GM23338 (cell line): ENCODE measurements around the gene CCDC9B. TPM values are rescaled to one million over a fixed set of nuclear protein-coding genes. Genes with fewer than 3 reads are reported as not detected.

Source experiments
- ATAC-seq: fragments of 200-7000 bp; cut with Tn5 transposase; 3 replicates; pipeline ENCODE4 v1.9.1; 2020
- DNase-seq: peaks from one replicate; pipeline ENCODE4 v3.0.0-alpha.2; 2015; ENCODE audit warnings: low spot score
- H2AFZ ChIP-seq: fragments of 200-600 bp; sonication (generic); 2 replicates; pipeline ENCODE4 v1.8.0; 2016; ENCODE audit warnings: antibody characterized with exemption, mild to moderate bottlenecking, moderate library complexity
- H3F3A ChIP-seq: fragments of 200-600 bp; sonication (generic); replicated peaks from 2 replicates; pipeline ENCODE4 v1.8.0; 2017; ENCODE audit warnings: antibody characterized with exemption, mixed run types, low read depth
- H3K27ac ChIP-seq: fragments of 200-600 bp; sonication (generic); 2 replicates; pipeline ENCODE4 v1.6.1; 2016; ENCODE audit warnings: low read depth
- H3K27me3 ChIP-seq: fragments of 200-600 bp; sonication (generic); 2 replicates; pipeline ENCODE4 v1.8.0; 2016; ENCODE audit warnings: mild to moderate bottlenecking, mixed run types, moderate library complexity; ENCODE audit not compliant: insufficient read depth
- H3K36me3 ChIP-seq: fragments of 200-600 bp; sonication (generic); 2 replicates; pipeline ENCODE4 v1.8.0; 2016; ENCODE audit warnings: mild to moderate bottlenecking; ENCODE audit not compliant: insufficient read depth
- H3K4me1 ChIP-seq: fragments of 200-600 bp; sonication (generic); 2 replicates; pipeline ENCODE4 v1.8.0; 2016; ENCODE audit warnings: mild to moderate bottlenecking, moderate library complexity; ENCODE audit not compliant: insufficient read depth
- H3K4me2 ChIP-seq: fragments of 200-600 bp; sonication (generic); 2 replicates; pipeline ENCODE4 v1.7.1; 2017; ENCODE audit warnings: mixed run types
- H3K4me3 ChIP-seq: fragments of 200-600 bp; sonication (generic); 2 replicates; pipeline ENCODE4 v1.6.1; 2016; ENCODE audit warnings: mixed run types
- H3K79me2 ChIP-seq: fragments of 200-600 bp; sonication (generic); replicated peaks from 2 replicates; pipeline ENCODE4 v1.8.0; 2017; ENCODE audit warnings: mild to moderate bottlenecking; ENCODE audit not compliant: insufficient read depth
- H3K9me2 ChIP-seq: fragments of 200-600 bp; sonication (generic); 2 replicates; pipeline ENCODE4 v1.8.0; 2017; ENCODE audit not compliant: insufficient read depth
- H4K20me1 ChIP-seq: fragments of 200-600 bp; sonication (generic); replicated peaks from 2 replicates; pipeline ENCODE4 v1.8.0; 2017; ENCODE audit warnings: mild to moderate bottlenecking; ENCODE audit not compliant: insufficient read depth
- H3K27ac Mint-ChIP-seq: 2 replicates; pipeline ENCODE4 v1.8.0; 2020; ENCODE audit warnings: inconsistent platforms, mild to moderate bottlenecking, moderate library complexity, mixed read lengths
- H3K27me3 Mint-ChIP-seq: 3 replicates; pipeline ENCODE4 v1.8.0; 2022; ENCODE audit warnings: low read depth, mild to moderate bottlenecking, moderate library complexity, mixed read lengths, inconsistent platforms; ENCODE audit not compliant: insufficient read depth, poor library complexity
- H3K36me3 Mint-ChIP-seq: 3 replicates; pipeline ENCODE4 v1.8.0; 2021; ENCODE audit warnings: low read depth, mild to moderate bottlenecking, inconsistent platforms, moderate library complexity, mixed read lengths
- H3K4me1 Mint-ChIP-seq: 3 replicates; pipeline ENCODE4 v1.8.0; 2020; ENCODE audit warnings: mild to moderate bottlenecking, inconsistent platforms, mixed read lengths
- H3K4me3 Mint-ChIP-seq: 3 replicates; pipeline ENCODE4 v1.8.0; 2021; ENCODE audit warnings: moderate library complexity, mild to moderate bottlenecking, inconsistent platforms, mixed read lengths
- H3K9me3 Mint-ChIP-seq: 3 replicates; pipeline ENCODE4 v1.8.0; 2020; ENCODE audit warnings: moderate library complexity, mild to moderate bottlenecking, inconsistent platforms, mixed read lengths
- CREB1 ChIP-seq: fragments of 250-450 bp; sonication (Bioruptor Pico); IDR thresholded peaks from 2 replicates; pipeline ENCODE4 v1.5.0; 2020; ENCODE audit warnings: low read depth, mild to moderate bottlenecking, moderate library complexity
- EZH2 ChIP-seq: fragments of 200-600 bp; sonication (generic); IDR thresholded peaks from one replicate; pipeline ENCODE4 v1.8.0; 2017; ENCODE audit warnings: antibody characterized with exemption, mild to moderate bottlenecking, low read depth; ENCODE audit not compliant: unreplicated experiment
- POLR2AphosphoS5 ChIP-seq: IDR thresholded peaks from 2 replicates; pipeline ENCODE4 v1.6.1; 2016; ENCODE audit warnings: antibody characterized with exemption, low read depth
- ZNF114 ChIP-seq: fragments of 250-450 bp; sonication (Bioruptor Pico); IDR thresholded peaks from 2 replicates; pipeline ENCODE4 v1.5.0; 2020; ENCODE audit warnings: mild to moderate bottlenecking, moderate library complexity
- ZNF462 ChIP-seq: fragments of 250-450 bp; sonication (Bioruptor Pico); IDR thresholded peaks from 2 replicates; pipeline ENCODE4 v1.5.0; 2020; ENCODE audit warnings: mild to moderate bottlenecking, moderate library complexity
- polyA plus RNA-seq: library from polyadenylated mRNA; unstranded; fragments of >200 nt; fragmentation: Nextera tagmentation; extraction: Ambion mirVana; gene quantifications from 2 replicates; pipeline ENCODE4 v1.2.1, GENCODE V29; 2016
- total RNA-seq: library from RNA; depleted of rRNA; stranded (reverse); fragments of >200 nt; shearing (Covaris generic); gene quantifications from 2 replicates; pipeline ENCODE4 v1.2.3, GENCODE V29; 2014
- TF ChIP-seq, protein P1 (sequence below): IDR thresholded peaks from one replicate; pipeline ENCODE4 v1.6.1; 2018; ENCODE audit warnings: antibody characterized with exemption; ENCODE audit not compliant: unreplicated experiment

The CCDC9B gene
- total and polyA plus RNA-seq, 2 experiments from 2014 or later = 0.18 to 0.97 TPM

DNA sequence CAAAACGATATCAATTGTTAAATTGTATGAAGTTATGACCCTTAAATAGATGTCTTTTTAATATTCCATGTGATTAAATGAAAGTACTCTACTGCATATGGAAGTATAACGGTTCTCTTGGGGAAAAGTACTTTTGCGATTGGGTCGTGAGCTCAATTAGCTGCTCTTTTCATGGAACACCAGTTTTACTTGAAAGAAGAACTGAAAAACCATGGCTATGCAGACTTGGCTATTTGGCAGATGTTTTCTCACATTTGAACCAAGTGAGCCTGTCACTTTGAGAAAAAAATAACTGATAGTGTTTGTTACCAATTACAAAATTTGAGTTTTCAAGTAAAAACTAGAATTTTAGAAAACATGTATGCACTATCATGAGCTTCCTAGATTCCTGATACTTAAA lies 23.2 kb downstream of the CCDC9B start (continued):
- TF ChIP-seq ZNF462 (no peak), CREB1 (CRISPR knock-in tag) (no peak)
- TF ChIP-seq, protein P1, sequence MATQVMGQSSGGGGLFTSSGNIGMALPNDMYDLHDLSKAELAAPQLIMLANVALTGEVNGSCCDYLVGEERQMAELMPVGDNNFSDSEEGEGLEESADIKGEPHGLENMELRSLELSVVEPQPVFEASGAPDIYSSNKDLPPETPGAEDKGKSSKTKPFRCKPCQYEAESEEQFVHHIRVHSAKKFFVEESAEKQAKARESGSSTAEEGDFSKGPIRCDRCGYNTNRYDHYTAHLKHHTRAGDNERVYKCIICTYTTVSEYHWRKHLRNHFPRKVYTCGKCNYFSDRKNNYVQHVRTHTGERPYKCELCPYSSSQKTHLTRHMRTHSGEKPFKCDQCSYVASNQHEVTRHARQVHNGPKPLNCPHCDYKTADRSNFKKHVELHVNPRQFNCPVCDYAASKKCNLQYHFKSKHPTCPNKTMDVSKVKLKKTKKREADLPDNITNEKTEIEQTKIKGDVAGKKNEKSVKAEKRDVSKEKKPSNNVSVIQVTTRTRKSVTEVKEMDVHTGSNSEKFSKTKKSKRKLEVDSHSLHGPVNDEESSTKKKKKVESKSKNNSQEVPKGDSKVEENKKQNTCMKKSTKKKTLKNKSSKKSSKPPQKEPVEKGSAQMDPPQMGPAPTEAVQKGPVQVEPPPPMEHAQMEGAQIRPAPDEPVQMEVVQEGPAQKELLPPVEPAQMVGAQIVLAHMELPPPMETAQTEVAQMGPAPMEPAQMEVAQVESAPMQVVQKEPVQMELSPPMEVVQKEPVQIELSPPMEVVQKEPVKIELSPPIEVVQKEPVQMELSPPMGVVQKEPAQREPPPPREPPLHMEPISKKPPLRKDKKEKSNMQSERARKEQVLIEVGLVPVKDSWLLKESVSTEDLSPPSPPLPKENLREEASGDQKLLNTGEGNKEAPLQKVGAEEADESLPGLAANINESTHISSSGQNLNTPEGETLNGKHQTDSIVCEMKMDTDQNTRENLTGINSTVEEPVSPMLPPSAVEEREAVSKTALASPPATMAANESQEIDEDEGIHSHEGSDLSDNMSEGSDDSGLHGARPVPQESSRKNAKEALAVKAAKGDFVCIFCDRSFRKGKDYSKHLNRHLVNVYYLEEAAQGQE = no peak

GRCh38 chr15:40316931-40317330 lies 23.8 kb downstream of the CCDC9B start:
- Mint-ChIP-seq H3K36me3 (no peaks in the 10 kb centered on the region), H3K27me3 (peaks cover 12% of the 10 kb centered on the region), H3K27ac (no peak overlapping the region), H3K4me3 (no peak overlapping the region), H3K9me3 (no peaks in the 10 kb centered on the region; the same call in 2 of the 3 replicates), H3K4me1 (peaks cover 12% of the 10 kb centered on the region)
- Histone ChIP-seq H3K79me2 (no peaks in the 10 kb centered on the region), H3K27ac (no peak overlapping the region), H3K27me3 (peaks cover 8% of the 10 kb centered on the region), H3F3A (no peaks in the 10 kb centered on the region), H3K4me1 (peaks cover 6% of the 10 kb centered on the region), H3K36me3 (no peaks in the 10 kb centered on the region), H4K20me1 (no peaks in the 10 kb centered on the region), H2AFZ (no peak overlapping the region), H3K9me2 (0 out of 2 replicates have a peak, but pooled peaks cover 8% of the 10 kb centered on the region), H3K4me3 (no peak overlapping the region), H3K4me2 (no peak overlapping the region)
- DNase-seq = no peak
- TF ChIP-seq POLR2AphosphoS5 (no peak), ZNF114 (CRISPR knock-in tag) (no peak), EZH2 (no peak)
- ATAC-seq = no peak
